ENCODE measurements around the gene SLC35F3.

Gene SLC35F3

GRCh38 chr1:234355782-234356510 lies 451.5 kb downstream of the SLC35F3 start:
- DNase-seq (ENCODE audit: low read depth in 3 of 3, low spot score in 1 of 3), result no peak

DNA sequence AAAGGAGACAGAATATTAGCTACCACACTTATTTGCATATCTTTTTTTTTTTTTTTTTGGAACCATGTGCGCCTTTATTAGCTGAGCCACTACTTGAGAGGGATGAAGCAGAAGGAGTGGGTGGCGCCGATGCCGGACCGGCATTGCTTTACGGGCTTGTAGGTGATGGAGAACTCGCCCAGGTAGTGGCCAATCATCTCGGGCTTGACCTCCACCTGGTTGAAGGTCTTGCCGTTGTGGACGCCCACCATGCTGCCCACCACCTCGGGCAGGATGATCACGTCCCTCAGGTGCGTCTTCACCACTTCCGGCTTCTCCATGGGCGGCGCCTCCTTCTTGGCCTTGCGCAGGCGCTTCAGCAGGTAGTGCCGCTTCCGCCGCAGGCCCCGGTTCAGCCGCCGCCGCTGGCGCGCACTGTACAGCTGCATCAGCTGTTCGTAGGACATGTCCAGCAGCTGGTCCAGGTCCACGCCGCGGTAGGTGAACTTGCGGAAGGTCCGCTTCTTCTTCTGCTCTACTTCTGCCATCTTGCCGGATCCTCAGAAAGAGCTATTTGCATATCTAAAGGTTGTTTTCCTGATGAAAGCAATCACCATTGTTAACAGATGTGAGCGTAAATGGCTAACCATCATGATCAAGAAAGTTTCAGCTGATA lies 452.3 kb downstream of the SLC35F3 start:
- DNase-seq (ENCODE audit: low read depth in 3 of 3, low spot score in 1 of 3), result peak in 1 of 3 donors; percentile 7

GRCh38 chr1:234357831-234358230 lies 453.4 kb downstream of the SLC35F3 start:
- DNase-seq (ENCODE audit: low read depth in 3 of 3, low spot score in 1 of 3), result no peak

- no peak for DNase-seq (ENCODE audit: low read depth in 3 of 3, low spot score in 1 of 3)
Measured at GRCh38 chr1:234361102-234361603, 456.7 kb downstream of the SLC35F3 start.

DNA sequence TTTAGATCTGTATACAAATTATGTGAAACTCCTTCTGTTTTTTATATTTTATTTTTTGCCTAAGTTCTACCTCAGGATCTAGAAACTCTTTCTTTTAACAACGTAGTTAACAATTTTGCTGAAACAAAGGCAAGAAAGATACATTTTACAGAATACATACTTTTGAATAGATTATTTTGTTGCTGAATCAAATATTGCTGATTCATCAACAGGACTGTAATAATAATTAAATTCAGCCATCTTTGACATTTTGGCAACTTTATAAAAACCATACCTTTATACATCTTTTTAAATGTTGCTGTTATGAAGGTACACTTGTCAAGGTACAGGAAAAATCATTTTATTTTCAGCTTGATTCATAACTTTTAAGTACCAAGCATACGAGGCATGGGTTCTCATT lies 458.1 kb downstream of the SLC35F3 start:
- DNase-seq (ENCODE audit: low read depth in 3 of 3, low spot score in 1 of 3), result no peak

GRCh38 chr1:234368320-234369032 lies 464.0 kb downstream of the SLC35F3 start:
- DNase-seq (ENCODE audit: low read depth in 3 of 3, low spot score in 1 of 3), result no peak

DNA sequence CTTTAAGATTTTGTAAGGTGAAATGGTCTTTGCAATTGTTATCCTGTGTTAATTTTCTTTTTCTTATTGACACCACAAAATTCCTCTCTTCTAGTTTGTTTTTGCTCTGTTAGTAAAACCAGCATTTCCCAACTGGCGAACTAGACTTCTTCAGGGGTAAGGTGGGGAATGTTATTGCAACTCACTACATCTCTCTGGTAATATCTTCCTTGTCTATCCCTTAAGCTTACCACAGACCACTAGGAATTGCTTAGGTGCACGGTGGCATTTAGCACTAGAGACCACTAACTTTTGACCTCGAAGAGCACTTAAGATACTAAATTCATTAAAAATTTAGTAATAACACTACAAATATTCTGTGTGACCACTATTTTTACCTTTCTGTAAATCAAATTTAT lies 464.6 kb downstream of the SLC35F3 start:
- no peak for DNase-seq (ENCODE audit: low read depth in 3 of 3, low spot score in 1 of 3)

GRCh38 chr1:234369784-234370183 lies 465.3 kb downstream of the SLC35F3 start:
- no peak for DNase-seq (ENCODE audit: low read depth in 3 of 3, low spot score in 1 of 3)

- no peak for DNase-seq (ENCODE audit: low read depth in 3 of 3, low spot score in 1 of 3)
Measured at GRCh38 chr1:234371414-234371813, 466.9 kb downstream of the SLC35F3 start.

DNA sequence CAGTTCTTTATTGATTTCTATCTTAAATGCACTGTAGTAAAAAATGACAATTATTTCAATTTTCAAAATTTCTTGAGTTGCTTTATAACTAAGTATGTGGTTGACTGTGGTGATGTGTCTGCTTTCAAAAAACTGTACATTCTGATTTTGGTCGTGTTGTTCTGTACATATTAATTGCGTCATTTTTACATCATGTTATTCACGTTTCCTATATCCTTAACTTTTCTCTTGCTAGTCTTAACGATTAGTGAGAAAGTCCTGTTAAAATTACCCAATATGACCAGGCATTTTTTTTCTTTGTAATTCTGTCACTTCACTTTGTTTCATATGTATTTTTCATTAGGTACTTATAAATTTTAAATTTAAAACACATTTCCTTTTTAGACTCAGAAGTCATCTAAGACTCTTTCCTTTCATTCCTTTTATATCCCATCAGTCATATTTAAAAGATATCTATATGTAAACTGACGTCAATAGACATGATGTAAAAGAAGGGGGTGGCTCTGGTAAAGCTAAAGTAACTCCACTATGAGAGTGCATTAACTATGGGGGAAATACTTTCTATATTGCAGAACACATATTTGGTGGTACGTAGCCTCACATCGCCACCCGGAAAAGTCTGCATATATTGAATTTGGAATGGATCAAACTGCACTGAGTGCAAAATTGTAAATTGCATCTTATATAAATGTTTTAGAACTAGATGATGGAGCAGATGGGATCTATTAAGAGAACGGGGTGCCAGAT lies 467.7 kb downstream of the SLC35F3 start:
- no peak for DNase-seq (ENCODE audit: low read depth in 3 of 3, low spot score in 1 of 3)

DNA sequence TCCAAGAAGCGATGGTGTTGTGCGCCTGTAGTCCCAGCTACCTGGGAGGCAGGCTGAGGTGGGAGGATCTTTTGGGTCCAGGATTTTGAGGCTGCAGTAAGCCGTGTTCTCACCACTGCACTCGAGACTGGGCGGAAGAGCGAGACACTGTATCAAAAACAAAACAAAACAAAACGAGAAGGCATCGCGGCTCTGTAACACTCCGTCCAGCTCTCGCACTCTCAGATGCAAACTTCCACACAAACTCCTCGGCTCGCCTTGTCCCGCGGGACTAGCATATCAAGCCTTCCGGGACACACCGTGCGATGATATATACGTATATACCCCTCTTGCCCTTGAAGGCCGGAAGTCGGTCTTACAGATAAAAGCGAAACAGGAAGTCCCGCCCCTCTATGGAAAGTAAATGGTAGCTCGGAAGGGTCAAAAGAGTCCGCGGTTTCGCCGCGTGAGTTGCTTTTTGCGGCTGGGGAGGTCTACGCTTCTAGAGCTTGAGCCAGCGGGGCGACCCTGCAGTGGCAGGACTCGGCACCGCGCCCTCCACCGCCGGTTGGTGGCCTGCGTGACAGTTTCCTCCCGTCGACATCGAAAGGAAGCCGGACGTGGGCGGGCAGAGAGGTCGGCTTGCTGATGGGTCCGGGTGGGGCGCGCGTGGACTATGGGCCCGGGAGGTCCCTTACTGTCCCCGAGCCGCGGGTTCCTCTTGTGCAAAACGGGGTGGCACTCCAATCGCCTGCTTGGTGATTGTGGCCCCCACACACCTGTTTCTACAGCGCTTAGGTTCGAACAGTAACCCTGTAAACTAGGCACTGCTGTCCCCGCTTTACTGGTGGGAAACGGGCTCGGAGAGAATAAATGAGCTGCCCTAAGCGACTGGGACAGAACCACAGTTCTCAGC lies 468.8 kb downstream of the SLC35F3 start, which contains the start of gene COA6:
Gene COA6 (plus strand): TSS at position 393 of the 895 bp plus-strand sequence. CDS start 11 bp downstream, at position 404.
- peak; percentile 72 to 86 (median 75) for DNase-seq (ENCODE audit: low read depth in 3 of 3, low spot score in 1 of 3)

DNA sequence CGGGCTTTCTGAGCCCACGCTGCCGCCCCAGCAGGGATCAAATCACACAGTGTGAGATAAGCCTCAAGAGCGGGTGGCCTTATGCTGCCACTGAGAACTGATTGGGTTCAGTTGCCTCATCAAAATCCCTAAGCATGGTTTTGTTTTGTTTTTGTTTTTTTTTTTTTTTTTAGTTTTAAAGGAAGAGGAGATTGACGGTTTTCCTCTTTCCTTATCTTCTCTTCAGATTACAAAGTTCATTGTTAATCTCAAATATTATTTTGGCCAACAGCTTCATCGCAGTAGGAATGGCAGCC lies 469.4 kb downstream of the SLC35F3 start:
- DNase-seq (ENCODE audit: low read depth in 3 of 3, low spot score in 1 of 3), result no peak
